Osteoblast (primary cell): ENCODE data around the gene MBP. TPM values are rescaled to one million over a fixed set of nuclear protein-coding genes. Genes with fewer than 3 reads are reported as not detected.

ENCODE experiments used
- DNase-seq: peaks from one replicate; pipeline ENCODE4 v3.0.0; 2011; ENCODE audit warnings: low spot score, mixed read lengths; ENCODE audit not compliant: insufficient read length; ENCODE audit errors: missing footprints
- H2AFZ ChIP-seq: 2 replicates; pipeline ENCODE4 v1.6.0; 2011; ENCODE audit warnings: mild to moderate bottlenecking, low read length
- H3K27ac ChIP-seq: 2 replicates; pipeline ENCODE4 v1.5.1; 2011; ENCODE audit warnings: mild to moderate bottlenecking, low read depth, low read length, moderate library complexity
- H3K27me3 ChIP-seq: 2 replicates; pipeline ENCODE4 v1.6.0; 2012; ENCODE audit warnings: mild to moderate bottlenecking, control low read depth, inconsistent platforms, low read length, moderate library complexity; ENCODE audit not compliant: insufficient read depth
- H3K36me3 ChIP-seq: 2 replicates; pipeline ENCODE4 v1.5.1; 2011; ENCODE audit warnings: mild to moderate bottlenecking, low read length, control low read depth, moderate library complexity; ENCODE audit not compliant: insufficient read depth
- H3K4me1 ChIP-seq: 2 replicates; pipeline ENCODE4 v1.5.1; 2011; ENCODE audit warnings: mild to moderate bottlenecking, low read length, control low read depth, moderate library complexity; ENCODE audit not compliant: insufficient read depth
- H3K4me2 ChIP-seq: 2 replicates; pipeline ENCODE4 v1.6.0; 2011; ENCODE audit warnings: mild to moderate bottlenecking, low read length; ENCODE audit not compliant: insufficient read depth
- H3K4me3 ChIP-seq: fragments of 200-600 bp; sonication (generic); 3 replicates; pipeline ENCODE4 v1.5.1; 2012; ENCODE audit warnings: mild to moderate bottlenecking, low read length, inconsistent platforms; ENCODE audit not compliant: insufficient read depth
- H3K79me2 ChIP-seq: 2 replicates; pipeline ENCODE4 v1.6.0; 2012; ENCODE audit warnings: mild to moderate bottlenecking, low read length, control low read depth, inconsistent platforms; ENCODE audit not compliant: insufficient read depth
- H3K9me3 ChIP-seq: 2 replicates; pipeline ENCODE4 v1.5.1; 2011; ENCODE audit warnings: low read depth, low read length, control low read depth
- H4K20me1 ChIP-seq: 2 replicates; pipeline ENCODE4 v1.6.0; 2012; ENCODE audit warnings: mild to moderate bottlenecking, low read length, control low read depth; ENCODE audit not compliant: insufficient read depth
- total RNA-seq: library from RNA; depleted of rRNA; stranded (reverse); fragments of >200 nt; gene quantifications from 2 replicates; pipeline ENCODE4 v1.2.3, GENCODE V29; 2012
- TF ChIP-seq, protein P1 (sequence below): IDR thresholded peaks from 2 replicates; pipeline ENCODE4 v1.5.1; 2011; ENCODE audit warnings: mild to moderate bottlenecking, low read depth, low read length, moderate library complexity; ENCODE audit errors: extremely low read depth

Gene MBP
- total RNA-seq, 1 donor, result 2.2 TPM

DNA sequence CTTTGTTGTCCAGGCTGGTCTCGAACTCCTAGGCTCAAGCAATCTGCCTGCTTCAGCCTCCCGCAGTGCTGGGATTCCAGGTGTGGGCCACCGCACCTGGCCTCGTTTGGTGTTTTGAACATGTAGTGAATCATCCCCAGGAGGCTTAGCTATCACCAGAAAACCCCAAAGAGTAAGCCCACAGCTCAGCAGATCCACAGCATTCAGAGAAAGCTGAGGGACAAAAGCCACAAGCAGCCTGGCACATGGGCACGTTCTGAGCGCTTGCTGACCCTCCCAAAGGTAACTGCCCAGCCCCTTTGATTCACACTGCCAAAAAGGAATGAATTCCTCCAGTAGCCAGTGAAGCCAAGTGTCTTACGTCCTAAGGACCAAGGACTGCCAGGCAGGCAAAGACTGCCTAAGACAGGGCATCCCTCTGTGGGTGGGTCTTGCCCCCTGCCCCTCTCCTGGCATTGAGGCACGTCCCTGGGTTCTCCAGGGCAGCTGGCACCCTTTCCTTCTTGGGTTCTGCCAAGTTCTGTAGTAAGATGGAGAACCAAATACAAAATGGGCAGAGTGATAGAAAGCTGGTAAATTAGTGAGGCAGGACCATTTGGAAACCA is 31.7 kb downstream of the MBP start:
- Histone ChIP-seq H3K4me1 (peaks cover 50% of the 10 kb centered on the region), H3K27ac (peak overlapping the region; percentile 98), H4K20me1 (no peaks in the 10 kb centered on the region), H2AFZ (peak overlapping the region; percentile 30), H3K4me3 (peak overlapping the region; percentile 34), H3K4me2 (peak overlapping the region; percentile 67), H3K27me3 (no peaks in the 10 kb centered on the region), H3K36me3 (no peaks in the 10 kb centered on the region), H3K9me3 (no peaks in the 10 kb centered on the region), H3K79me2 (no peaks in the 10 kb centered on the region)
- DNase-seq, result no peak
- TF ChIP-seq, protein P1, sequence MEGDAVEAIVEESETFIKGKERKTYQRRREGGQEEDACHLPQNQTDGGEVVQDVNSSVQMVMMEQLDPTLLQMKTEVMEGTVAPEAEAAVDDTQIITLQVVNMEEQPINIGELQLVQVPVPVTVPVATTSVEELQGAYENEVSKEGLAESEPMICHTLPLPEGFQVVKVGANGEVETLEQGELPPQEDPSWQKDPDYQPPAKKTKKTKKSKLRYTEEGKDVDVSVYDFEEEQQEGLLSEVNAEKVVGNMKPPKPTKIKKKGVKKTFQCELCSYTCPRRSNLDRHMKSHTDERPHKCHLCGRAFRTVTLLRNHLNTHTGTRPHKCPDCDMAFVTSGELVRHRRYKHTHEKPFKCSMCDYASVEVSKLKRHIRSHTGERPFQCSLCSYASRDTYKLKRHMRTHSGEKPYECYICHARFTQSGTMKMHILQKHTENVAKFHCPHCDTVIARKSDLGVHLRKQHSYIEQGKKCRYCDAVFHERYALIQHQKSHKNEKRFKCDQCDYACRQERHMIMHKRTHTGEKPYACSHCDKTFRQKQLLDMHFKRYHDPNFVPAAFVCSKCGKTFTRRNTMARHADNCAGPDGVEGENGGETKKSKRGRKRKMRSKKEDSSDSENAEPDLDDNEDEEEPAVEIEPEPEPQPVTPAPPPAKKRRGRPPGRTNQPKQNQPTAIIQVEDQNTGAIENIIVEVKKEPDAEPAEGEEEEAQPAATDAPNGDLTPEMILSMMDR, result no peak

DNA sequence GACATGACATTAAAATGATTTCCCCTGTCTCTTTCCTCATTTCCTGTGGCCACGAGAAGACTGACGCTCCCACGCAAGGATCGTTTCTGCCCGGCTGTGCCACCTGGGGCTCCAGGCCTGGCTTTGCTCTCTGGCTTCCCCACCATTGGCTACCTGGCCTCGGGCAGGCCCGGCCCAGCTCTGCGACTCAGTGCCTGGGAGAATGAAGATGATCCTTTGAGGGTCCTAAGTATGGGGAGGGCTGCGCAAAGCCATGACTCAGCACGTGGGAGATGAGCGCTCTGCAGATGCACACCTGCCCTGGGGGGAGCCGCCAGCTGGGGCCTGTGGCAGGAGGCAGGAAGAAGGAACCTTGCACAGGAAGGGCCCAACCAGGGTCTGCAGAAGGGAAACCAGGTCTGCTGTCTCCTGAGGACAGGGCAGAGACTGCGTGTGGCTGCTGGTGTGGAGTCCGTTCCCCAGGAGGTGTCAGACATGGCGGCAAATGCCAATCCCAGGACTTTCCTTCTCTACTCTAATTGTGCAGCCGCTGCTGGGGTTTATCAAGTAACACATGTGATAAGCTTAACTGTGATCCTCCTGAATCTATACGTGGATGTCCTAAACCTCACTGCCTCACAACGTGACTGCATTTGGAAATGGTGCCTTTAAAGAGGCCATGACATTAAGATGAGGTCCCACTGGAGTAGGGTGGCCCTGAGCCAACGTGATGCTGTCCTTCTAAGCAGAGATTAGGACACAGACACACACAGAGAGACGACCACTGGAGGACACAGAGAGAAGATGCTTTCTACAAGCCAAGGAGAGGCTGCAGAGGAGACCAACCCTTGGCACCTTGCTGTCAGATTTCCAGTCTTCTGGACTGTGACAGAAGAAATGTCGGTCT is 32.9 kb downstream of the MBP start:
- Histone ChIP-seq H4K20me1 (no peaks in the 10 kb centered on the region), H3K4me2 (no peak overlapping the region), H3K36me3 (no peaks in the 10 kb centered on the region), H3K79me2 (no peaks in the 10 kb centered on the region), H3K27me3 (no peaks in the 10 kb centered on the region), H3K4me3 (no peak overlapping the region), H3K9me3 (no peaks in the 10 kb centered on the region), H3K27ac (no peak overlapping the region), H2AFZ (no peak overlapping the region), H3K4me1 (peaks cover 50% of the 10 kb centered on the region)
- DNase-seq, result no peak
- TF ChIP-seq, protein P1, result no peak

DNA sequence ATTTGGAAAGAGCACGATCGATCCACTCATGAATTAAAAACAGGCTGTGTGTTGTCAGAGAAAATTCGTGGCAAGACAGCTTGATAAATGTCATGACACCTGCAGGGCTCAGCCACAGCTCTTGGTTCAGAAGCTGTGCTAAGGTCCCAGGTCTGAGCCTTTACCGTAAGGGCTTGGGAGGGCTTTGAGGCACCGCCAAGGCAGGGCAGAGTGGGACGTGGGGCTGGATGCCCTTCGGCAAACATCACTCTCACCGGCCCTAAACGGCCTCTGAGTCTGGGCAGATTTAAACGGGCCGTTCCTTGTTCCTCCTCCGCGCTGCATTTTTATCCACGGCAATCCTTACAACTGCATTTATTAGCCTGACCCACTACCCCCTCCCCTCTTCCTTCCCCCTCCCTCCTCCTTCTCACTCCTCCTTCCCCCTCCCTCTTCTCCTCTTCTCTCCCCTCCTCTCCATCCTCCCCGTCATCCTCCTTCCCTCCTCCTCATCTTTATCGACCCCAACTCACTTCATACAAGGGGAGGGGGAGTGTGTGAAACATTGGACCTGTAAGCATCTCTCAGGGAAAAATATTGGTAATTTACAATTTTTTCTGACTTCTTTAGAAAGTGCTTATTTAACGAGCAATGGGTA is 33.9 kb downstream of the MBP start:
- Histone ChIP-seq H3K4me1 (peaks cover 39% of the 10 kb centered on the region), H3K36me3 (no peaks in the 10 kb centered on the region), H3K27ac (no peak overlapping the region), H3K4me3 (peak overlapping the region; percentile 58), H2AFZ (peak overlapping the region; percentile 86), H3K27me3 (peaks cover 2% of the 10 kb centered on the region), H3K9me3 (no peaks in the 10 kb centered on the region), H4K20me1 (no peaks in the 10 kb centered on the region), H3K4me2 (peak overlapping the region; percentile 48), H3K79me2 (no peaks in the 10 kb centered on the region)
- DNase-seq, result no peak
- TF ChIP-seq, protein P1, result no peak

DNA sequence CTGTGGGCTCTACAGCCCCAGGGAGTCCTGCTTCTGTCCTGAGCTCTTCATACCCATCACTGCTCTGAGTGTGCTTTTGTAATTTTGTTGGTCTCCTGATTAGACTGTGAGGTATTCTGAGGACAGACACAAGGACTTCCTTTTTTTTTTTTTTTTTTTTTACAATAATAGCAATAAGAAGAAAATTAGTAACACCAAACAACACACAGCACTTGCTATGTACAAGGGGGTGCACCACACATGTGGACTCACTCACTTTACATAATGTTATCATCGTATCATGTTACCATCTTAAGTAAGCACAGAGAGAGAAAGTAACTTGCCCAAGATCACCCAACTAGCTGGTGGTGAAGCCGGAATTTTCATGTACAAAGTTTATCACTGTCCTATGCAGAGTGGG is 34.6 kb downstream of the MBP start:
- H3K27ac ChIP-seq, result no peak overlapping the region
- peaks cover 2% of the 10 kb centered on the region for H3K27me3 ChIP-seq
- H2AFZ ChIP-seq, result peak overlapping the region; percentile 86
- peak overlapping the region; percentile 48 for H3K4me2 ChIP-seq
- H3K9me3 ChIP-seq, result no peaks in the 10 kb centered on the region
- no peak for DNase-seq
- H3K4me3 ChIP-seq, result peak overlapping the region; percentile 58
- peaks cover 33% of the 10 kb centered on the region for H3K4me1 ChIP-seq
- no peaks in the 10 kb centered on the region for H4K20me1 ChIP-seq
- H3K36me3 ChIP-seq, result no peaks in the 10 kb centered on the region
- TF ChIP-seq, protein P1, result no peak
- H3K79me2 ChIP-seq, result no peaks in the 10 kb centered on the region
